Osteocyte (in vitro differentiated cells): Measurements from ENCODE around the gene CNOT8. TPM values are rescaled to one million over a fixed set of nuclear protein-coding genes. Genes with fewer than 3 reads are reported as not detected.
A peak's percentile ranks its signal among the peaks of the same experiment; 100 is the strongest.

Experiments used
- DNase-seq: peaks from one replicate; pipeline ENCODE4 v3.0.0; 2021; ENCODE audit warnings: mixed read lengths; ENCODE audit not compliant: unreplicated experiment; ENCODE audit errors: extremely low spot score
- H3K27ac Mint-ChIP-seq: one replicate; pipeline ENCODE4 v1.8.0; 2021; ENCODE audit warnings: mild to moderate bottlenecking, mixed read lengths; ENCODE audit not compliant: unreplicated experiment
- H3K27me3 Mint-ChIP-seq: one replicate; pipeline ENCODE4 v1.8.0; 2021; ENCODE audit warnings: mixed read lengths; ENCODE audit not compliant: unreplicated experiment
- H3K36me3 Mint-ChIP-seq: one replicate; pipeline ENCODE4 v1.8.0; 2021; ENCODE audit warnings: mixed read lengths; ENCODE audit not compliant: unreplicated experiment
- H3K4me1 Mint-ChIP-seq: one replicate; pipeline ENCODE4 v1.8.0; 2021; ENCODE audit warnings: mixed read lengths; ENCODE audit not compliant: unreplicated experiment
- H3K4me3 Mint-ChIP-seq: one replicate; pipeline ENCODE4 v1.8.0; 2021; ENCODE audit warnings: mild to moderate bottlenecking, moderate library complexity, mixed read lengths; ENCODE audit not compliant: unreplicated experiment
- H3K9me3 Mint-ChIP-seq: one replicate; pipeline ENCODE4 v1.8.0; 2021; ENCODE audit warnings: mixed read lengths; ENCODE audit not compliant: unreplicated experiment
- CTCF ChIP-seq: fragments of 200-600 bp; sonication (generic); IDR thresholded peaks from 2 replicates; pipeline ENCODE4 v1.5.0; 2021; ENCODE audit warnings: antibody characterized with exemption, mild to moderate bottlenecking, moderate library complexity
- total RNA-seq: library from RNA; stranded (reverse); gene quantifications from 2 replicates; pipeline ENCODE4 v1.2.1, GENCODE V29; 2021

The CNOT8 gene
- total RNA-seq, 1 donor from 2014 or later, result 49.2 TPM

DNA sequence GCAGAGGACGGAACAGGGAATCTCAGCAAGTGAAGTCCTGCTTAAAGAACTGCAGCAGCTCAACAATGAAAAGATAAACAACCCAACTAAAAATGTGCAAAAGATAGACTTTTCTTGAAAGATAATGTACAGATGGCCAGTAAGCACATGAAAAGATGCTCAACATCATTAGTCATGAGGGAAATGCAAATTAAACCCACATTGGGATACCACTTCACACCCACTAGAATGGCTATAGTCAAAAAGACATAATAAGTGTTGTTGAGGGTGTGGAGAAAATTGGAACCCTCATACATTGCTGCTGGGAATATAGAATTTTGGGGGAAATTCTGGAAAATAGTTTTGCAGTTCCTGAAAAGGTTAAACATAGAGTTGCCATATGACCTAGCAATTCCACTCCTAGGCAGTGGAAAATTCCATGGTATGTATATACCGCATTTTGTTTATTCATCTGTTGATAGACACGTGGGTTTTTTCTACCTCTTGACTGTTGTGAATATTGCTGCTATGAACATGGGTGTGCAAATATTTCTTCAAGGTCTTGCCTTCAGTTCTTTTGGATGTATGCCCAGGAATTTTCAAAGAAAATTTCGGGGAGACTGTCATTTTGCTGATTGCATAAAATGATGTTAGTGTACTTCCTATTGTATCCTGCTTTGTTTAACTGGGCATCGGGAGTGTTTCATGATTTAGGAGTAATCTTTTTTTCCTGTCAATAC, 7.2 kb downstream of the CNOT8 start:
- peaks cover 49% of the 10 kb centered on the region for H3K36me3 Mint-ChIP-seq
- no peaks in the 10 kb centered on the region for H3K27me3 Mint-ChIP-seq
- no peak for TF ChIP-seq CTCF
- no peaks in the 10 kb centered on the region for H3K9me3 Mint-ChIP-seq
- peak overlapping the region; percentile 44 for H3K27ac Mint-ChIP-seq
- H3K4me3 Mint-ChIP-seq, result no peak overlapping the region
- H3K4me1 Mint-ChIP-seq, result peaks cover 44% of the 10 kb centered on the region
- no peak for DNase-seq

GRCh38 chr5:154866841-154867240, 8.4 kb downstream of the CNOT8 start:
- H3K36me3 Mint-ChIP-seq, result peaks cover 58% of the 10 kb centered on the region
- H3K27me3 Mint-ChIP-seq, result no peaks in the 10 kb centered on the region
- H3K4me3 Mint-ChIP-seq, result no peak overlapping the region
- no peak for DNase-seq
- no peak for TF ChIP-seq CTCF
- no peak overlapping the region for H3K27ac Mint-ChIP-seq
- H3K9me3 Mint-ChIP-seq, result no peaks in the 10 kb centered on the region
- H3K4me1 Mint-ChIP-seq, result peaks cover 33% of the 10 kb centered on the region

DNA sequence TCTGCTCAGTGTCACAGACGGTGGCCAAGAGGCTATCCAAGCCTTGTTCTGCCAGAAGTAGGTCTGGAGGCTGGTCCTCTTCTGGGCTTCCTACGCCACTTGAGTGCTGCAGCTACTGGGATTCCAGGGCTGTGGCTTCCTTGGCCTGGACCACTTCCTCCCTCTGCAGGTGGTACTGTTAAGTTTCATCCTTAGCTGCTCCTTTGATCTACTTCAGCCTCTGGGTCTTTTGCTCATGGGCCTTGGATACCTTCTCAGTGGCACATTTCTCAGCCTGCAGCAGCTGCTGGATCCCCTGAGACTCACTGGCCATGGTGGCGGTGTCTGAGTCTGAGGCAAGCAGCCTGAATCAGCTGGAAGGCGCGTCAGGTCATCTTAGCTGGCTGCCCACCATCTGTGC, 10.3 kb downstream of the CNOT8 start:
- Mint-ChIP-seq H3K4me3 (no peak overlapping the region), H3K27ac (peak overlapping the region; percentile 41), H3K9me3 (no peaks in the 10 kb centered on the region), H3K27me3 (no peaks in the 10 kb centered on the region), H3K36me3 (peaks cover 59% of the 10 kb centered on the region), H3K4me1 (peaks cover 27% of the 10 kb centered on the region)
- DNase-seq, result no peak
- no peak for TF ChIP-seq CTCF

DNA sequence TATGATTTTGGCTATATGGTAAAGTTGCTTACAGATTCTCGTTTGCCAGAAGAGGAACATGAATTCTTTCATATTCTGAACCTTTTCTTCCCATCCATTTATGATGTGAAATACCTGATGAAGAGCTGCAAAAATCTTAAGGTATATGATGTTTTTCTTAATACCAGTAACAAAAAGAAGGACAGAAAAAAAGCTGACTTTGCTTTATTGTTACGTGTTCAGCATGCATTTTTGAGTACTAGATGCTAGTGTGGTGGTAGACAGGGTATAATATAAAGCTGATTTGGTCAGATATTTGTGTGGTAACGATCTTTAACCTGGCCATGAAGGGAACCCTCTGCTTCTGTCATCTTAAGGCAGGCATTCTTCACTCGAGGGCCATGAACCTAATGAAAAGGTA, 13.3 kb downstream of the CNOT8 start:
- H3K9me3 Mint-ChIP-seq, result peaks cover 3% of the 10 kb centered on the region
- no peak for TF ChIP-seq CTCF
- no peak for DNase-seq
- H3K27me3 Mint-ChIP-seq, result no peaks in the 10 kb centered on the region
- H3K36me3 Mint-ChIP-seq, result peaks cover 59% of the 10 kb centered on the region
- H3K4me1 Mint-ChIP-seq, result peaks cover 10% of the 10 kb centered on the region
- H3K27ac Mint-ChIP-seq, result no peak overlapping the region
- no peak overlapping the region for H3K4me3 Mint-ChIP-seq

DNA sequence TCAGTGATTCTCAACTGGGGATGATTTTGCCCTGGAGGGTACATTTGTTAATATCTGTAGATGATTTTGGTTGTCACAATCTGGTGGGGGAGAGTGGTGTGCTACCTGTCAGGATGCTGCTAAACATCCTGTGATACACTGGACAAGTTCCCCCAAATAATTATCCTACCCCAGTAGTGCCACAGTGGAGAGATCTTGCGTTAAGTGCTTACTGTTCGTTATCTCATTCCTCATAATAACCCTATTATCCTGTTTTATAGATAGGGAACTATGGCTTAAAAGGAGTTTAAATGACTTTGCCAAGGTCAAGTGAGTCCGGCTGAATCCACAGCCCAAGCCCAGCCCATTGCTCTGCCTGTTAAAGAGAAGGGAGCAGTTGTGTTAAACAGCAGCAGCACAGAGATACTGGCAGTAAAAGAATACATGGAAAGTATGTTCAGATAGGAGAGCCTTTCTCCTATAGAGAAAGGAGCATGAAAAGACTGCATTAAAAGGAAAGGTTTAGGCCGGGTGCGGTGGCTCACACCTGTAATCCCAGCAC, 15.4 kb downstream of the CNOT8 start:
- DNase-seq, result no peak
- H3K36me3 Mint-ChIP-seq, result peaks cover 60% of the 10 kb centered on the region
- no peak overlapping the region for H3K27ac Mint-ChIP-seq
- H3K4me1 Mint-ChIP-seq, result peaks cover under 1% of the 10 kb centered on the region
- no peaks in the 10 kb centered on the region for H3K27me3 Mint-ChIP-seq
- H3K4me3 Mint-ChIP-seq, result no peak overlapping the region
- H3K9me3 Mint-ChIP-seq, result peaks cover 12% of the 10 kb centered on the region
- no peak for TF ChIP-seq CTCF
